Keratinocyte (primary cell): ENCODE measurements around the gene ADAM22. TPM values are rescaled to one million over a fixed set of nuclear protein-coding genes. Genes with fewer than 3 reads are reported as not detected.

Experiments used
- DNase-seq: peaks from one replicate; pipeline ENCODE4 v3.0.0-alpha.2; 2011; ENCODE audit warnings: low read depth, missing footprints, low spot score
- FAIRE-seq: peaks from 2 replicates; lab custom pipeline; 2011; peaks lifted over from hg19 to GRCh38; lab: Jason Lieb, UNC
- H2AFZ ChIP-seq: 2 replicates; pipeline ENCODE4 v1.6.0; 2012; ENCODE audit warnings: low read length, control low read depth, inconsistent platforms; ENCODE audit not compliant: control insufficient read depth
- H3K27ac ChIP-seq: 2 replicates; pipeline ENCODE4 v1.5.1; 2011; ENCODE audit warnings: low read length; ENCODE audit not compliant: control insufficient read depth, insufficient read depth
- H3K27me3 ChIP-seq: 3 replicates; pipeline ENCODE4 v1.6.0; 2011; ENCODE audit warnings: low read length; ENCODE audit not compliant: control insufficient read depth, insufficient read depth; ENCODE audit errors: extremely low read depth
- H3K36me3 ChIP-seq, 2 experiments: 2 replicates in 1 of 2; 3 replicates in 1 of 2; pipeline ENCODE4 v1.5.1; 2011; ENCODE audit warnings: low read length in 2 of 2, mild to moderate bottlenecking in 1 of 2; ENCODE audit not compliant: control insufficient read depth in 2 of 2, insufficient read depth in 2 of 2; ENCODE audit errors: extremely low read depth in 1 of 2
- H3K4me1 ChIP-seq: 3 replicates; pipeline ENCODE4 v1.5.1; 2011; ENCODE audit warnings: low read length; ENCODE audit not compliant: control insufficient read depth, insufficient read depth; ENCODE audit errors: extremely low read depth
- H3K4me2 ChIP-seq: 3 replicates; pipeline ENCODE4 v1.6.0; 2011; ENCODE audit warnings: low read depth, low read length; ENCODE audit not compliant: control insufficient read depth, insufficient read depth; ENCODE audit errors: extremely low read depth
- H3K4me3 ChIP-seq, 3 experiments: fragments of 200-600 bp in 1 of 3; sonication (generic) in 1 of 3; 2 replicates in 2 of 3; 3 replicates in 1 of 3; pipeline ENCODE4 v1.5.1; 2011 to 2016; ENCODE audit warnings: low read length in 3 of 3, mild to moderate bottlenecking in 3 of 3, control low read depth in 2 of 3, inconsistent platforms in 1 of 3, low read depth in 1 of 3, mixed read lengths in 1 of 3, mixed run types in 1 of 3, moderate library complexity in 1 of 3; ENCODE audit not compliant: control insufficient read depth in 2 of 3, insufficient read depth in 2 of 3; ENCODE audit errors: extremely low read depth in 1 of 3
- H3K79me2 ChIP-seq: 2 replicates; pipeline ENCODE4 v1.6.0; 2012; ENCODE audit warnings: low read length; ENCODE audit not compliant: control insufficient read depth, insufficient read depth
- H3K9ac ChIP-seq: 3 replicates; pipeline ENCODE4 v1.6.0; 2011; ENCODE audit warnings: low read length; ENCODE audit not compliant: control insufficient read depth, insufficient read depth; ENCODE audit errors: extremely low read depth
- H3K9me1 ChIP-seq: 3 replicates; pipeline ENCODE4 v1.6.0; 2011; ENCODE audit warnings: low read length; ENCODE audit not compliant: control insufficient read depth, insufficient read depth; ENCODE audit errors: extremely low read depth
- H3K9me3 ChIP-seq: 2 replicates; pipeline ENCODE4 v1.5.1; 2012; ENCODE audit warnings: low read depth, low read length; ENCODE audit not compliant: control insufficient read depth
- H4K20me1 ChIP-seq: 3 replicates; pipeline ENCODE4 v1.6.0; 2011; ENCODE audit warnings: low read length; ENCODE audit not compliant: control insufficient read depth, insufficient read depth; ENCODE audit errors: extremely low read depth
- EZH2 ChIP-seq: IDR thresholded peaks from one replicate; pipeline ENCODE4 v1.6.1; 2012; ENCODE audit warnings: inconsistent platforms, mild to moderate bottlenecking, low read length, moderate library complexity
- dilution Hi-C: fragments of 300-500 bp; cut with MboI; formaldehyde crosslinking; loops from one replicate; pipeline ENCODE4 v1.7.0; 2020; ENCODE audit warnings: low sequenced_read_pairs; ENCODE audit not compliant: extremely low pct_ligation_motif_present
- polyA plus RNA-seq, 5 experiments: library from polyadenylated mRNA; depleted of rRNA in 3 of 5; stranded (reverse) in 3 of 5; stranded (forward) in 1 of 5; unstranded in 1 of 5; fragments of >200 nt; gene quantifications; 1 replicate in 1 of 5; 2 replicates in 3 of 5; 3 replicates in 1 of 5; pipeline versions ENCODE4 v1.2.1 to v1.2.3, GENCODE V29; 2011 to 2012; ENCODE audit warnings: missing spikeins in 2 of 5, low read depth in 1 of 5, low replicate concordance in 1 of 5
- TF ChIP-seq, protein P1 (sequence below), 3 experiments: IDR thresholded peaks in 1 of 3; conservative IDR thresholded peaks in 1 of 3; optimal IDR thresholded peaks in 1 of 3; 2 replicates in 2 of 3; 3 replicates in 1 of 3; pipeline versions ENCODE3 to v1.5.1; 2011; ENCODE audit warnings: low read length in 3 of 3, mild to moderate bottlenecking in 3 of 3, moderate library complexity in 2 of 3, control low read depth in 1 of 3, inconsistent platforms in 1 of 3; ENCODE audit not compliant: insufficient read depth in 2 of 3; ENCODE audit errors: extremely low read depth in 1 of 3

The ADAM22 gene
- polyA plus RNA-seq, 1 donor (not counting 4 experiments of a cell fraction or from before 2014, with no cell fraction given) = 0.07 TPM

DNA sequence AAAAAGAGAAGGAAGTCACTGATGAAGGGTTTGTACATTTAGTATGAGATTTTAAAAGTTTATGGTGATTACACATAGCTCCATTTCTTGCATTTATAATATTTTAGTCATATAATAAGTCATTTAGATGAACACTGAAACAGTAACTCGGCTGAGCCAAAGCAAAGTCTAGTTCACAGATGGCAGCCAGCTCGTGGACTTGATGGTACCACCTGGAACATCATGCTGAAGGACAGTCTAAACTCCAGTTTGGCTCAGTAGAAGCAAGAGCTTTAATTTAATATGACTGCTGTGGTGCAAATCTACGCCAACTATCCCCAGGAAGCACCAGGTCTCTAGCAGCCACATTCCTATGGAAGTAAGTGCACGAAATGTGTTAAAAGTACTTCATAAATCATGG is 269.4 kb downstream of the ADAM22 start:
- H3K27me3 ChIP-seq = no peaks in the 10 kb centered on the region
- no peak overlapping the region for H3K9ac ChIP-seq
- H3K36me3 ChIP-seq = peaks cover 11 to 16% of the 10 kb centered on the region in 2 experiments
- H3K79me2 ChIP-seq = no peaks in the 10 kb centered on the region
- no peaks in the 10 kb centered on the region for H3K9me1 ChIP-seq
- no peaks in the 10 kb centered on the region for H4K20me1 ChIP-seq
- TF ChIP-seq EZH2 = no peak
- TF ChIP-seq, protein P1, sequence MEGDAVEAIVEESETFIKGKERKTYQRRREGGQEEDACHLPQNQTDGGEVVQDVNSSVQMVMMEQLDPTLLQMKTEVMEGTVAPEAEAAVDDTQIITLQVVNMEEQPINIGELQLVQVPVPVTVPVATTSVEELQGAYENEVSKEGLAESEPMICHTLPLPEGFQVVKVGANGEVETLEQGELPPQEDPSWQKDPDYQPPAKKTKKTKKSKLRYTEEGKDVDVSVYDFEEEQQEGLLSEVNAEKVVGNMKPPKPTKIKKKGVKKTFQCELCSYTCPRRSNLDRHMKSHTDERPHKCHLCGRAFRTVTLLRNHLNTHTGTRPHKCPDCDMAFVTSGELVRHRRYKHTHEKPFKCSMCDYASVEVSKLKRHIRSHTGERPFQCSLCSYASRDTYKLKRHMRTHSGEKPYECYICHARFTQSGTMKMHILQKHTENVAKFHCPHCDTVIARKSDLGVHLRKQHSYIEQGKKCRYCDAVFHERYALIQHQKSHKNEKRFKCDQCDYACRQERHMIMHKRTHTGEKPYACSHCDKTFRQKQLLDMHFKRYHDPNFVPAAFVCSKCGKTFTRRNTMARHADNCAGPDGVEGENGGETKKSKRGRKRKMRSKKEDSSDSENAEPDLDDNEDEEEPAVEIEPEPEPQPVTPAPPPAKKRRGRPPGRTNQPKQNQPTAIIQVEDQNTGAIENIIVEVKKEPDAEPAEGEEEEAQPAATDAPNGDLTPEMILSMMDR (optimal IDR thresholded peaks at IDR 0.05 in 1 of 3, IDR thresholded peaks at IDR 0.05 in 1 of 3, conservative IDR thresholded peaks at IDR 0.05 in 1 of 3; ENCODE audit: extremely low read depth in 1 of 3, insufficient read depth in 2 of 3, low read length in 3 of 3) = no peak
- H3K27ac ChIP-seq = no peak overlapping the region
- no peak overlapping the region for H3K4me2 ChIP-seq
- no peak overlapping the region for H2AFZ ChIP-seq
- DNase-seq (no peak), FAIRE-seq (no peak)
- dilution Hi-C loops = no loop called here
- H3K4me1 ChIP-seq = no peaks in the 10 kb centered on the region
- H3K9me3 ChIP-seq = no peaks in the 10 kb centered on the region
- H3K4me3 ChIP-seq = no peak overlapping the region

DNA sequence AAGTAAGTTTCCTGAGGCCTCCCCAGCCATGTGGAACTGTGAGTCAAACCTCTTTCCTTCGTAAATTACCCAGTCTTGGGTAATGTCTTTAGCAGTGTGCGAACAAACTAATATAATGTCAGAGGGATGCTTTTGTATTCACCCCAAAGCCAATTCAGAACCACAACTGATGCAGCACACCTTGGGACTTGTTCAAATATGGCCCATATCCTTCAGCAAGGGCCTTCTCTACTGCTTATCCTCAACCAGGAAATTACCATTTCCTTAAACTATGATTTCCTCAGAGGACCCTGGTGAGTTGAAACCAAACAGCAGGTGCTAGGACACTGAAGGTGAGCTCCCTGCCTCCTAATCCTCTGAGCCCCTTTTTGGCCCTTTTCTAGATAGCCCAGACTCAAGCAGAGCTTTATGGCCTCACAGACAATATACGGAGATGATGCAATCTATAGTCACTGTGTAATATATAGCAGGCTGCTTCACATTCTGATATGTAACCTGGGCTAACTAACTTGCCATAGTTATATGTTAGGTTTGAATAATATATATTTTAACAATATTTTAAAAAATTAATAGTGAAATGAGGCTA is 270.6 kb downstream of the ADAM22 start:
- Histone ChIP-seq H3K9me1 (no peaks in the 10 kb centered on the region), H2AFZ (no peak overlapping the region), H3K36me3 (peaks cover 11 to 18% of the 10 kb centered on the region in 2 experiments), H3K4me3 (no peak overlapping the region), H3K79me2 (no peaks in the 10 kb centered on the region), H3K27me3 (no peaks in the 10 kb centered on the region), H3K27ac (no peak overlapping the region), H3K9ac (no peak overlapping the region), H4K20me1 (no peaks in the 10 kb centered on the region), H3K9me3 (no peaks in the 10 kb centered on the region), H3K4me2 (no peak overlapping the region), H3K4me1 (no peaks in the 10 kb centered on the region)
- FAIRE-seq (no peak), DNase-seq (no peak)
- TF ChIP-seq, protein P1 (optimal IDR thresholded peaks at IDR 0.05 in 1 of 3, IDR thresholded peaks at IDR 0.05 in 1 of 3, conservative IDR thresholded peaks at IDR 0.05 in 1 of 3; ENCODE audit: extremely low read depth in 1 of 3, insufficient read depth in 2 of 3, low read length in 3 of 3) = no peak
- TF ChIP-seq EZH2 = no peak
- dilution Hi-C loops = no loop called here
